ENCODE results near the gene SIRPB2. TPM values are rescaled to one million over a fixed set of nuclear protein-coding genes. Genes with fewer than 3 reads are reported as not detected.
A peak's percentile ranks its signal among the peaks of the same experiment; 100 is the strongest.

The SIRPB2 gene
- total and polyA plus RNA-seq, 2 donors from 2014 or later = 0.86 to 8.2 TPM

GRCh38 chr20:1534526-1534925, 43.3 kb upstream of the SIRPB2 start:
- H3K4me1 ChIP-seq (ENCODE audit: control insufficient read depth in 2 of 3, insufficient read depth in 2 of 3, low read depth in 1 of 3, low read length in 3 of 3) = no peaks in the 10 kb centered on the region
- H3K36me3 ChIP-seq (ENCODE audit: control insufficient read depth in 2 of 3, insufficient read depth in 3 of 3, low read length in 3 of 3) = no peaks in the 10 kb centered on the region
- intact Hi-C loops (cut with DNase I) = no loop called here
- no peak for TF ChIP-seq CTCF (IDR thresholded peaks at IDR 0.05; ENCODE audit: borderline replicate concordance, extremely low read depth, insufficient read depth)
- no peaks in the 10 kb centered on the region for H3K9me3 ChIP-seq (ENCODE audit: control insufficient read depth in 2 of 3, insufficient read depth in 1 of 3, low read length in 3 of 3)
- no peak overlapping the region for H3K9ac ChIP-seq (ENCODE audit: low read length in 3 of 3)
- H3K27ac ChIP-seq (ENCODE audit: low read depth in 2 of 2, low read length in 2 of 2) = no peak overlapping the region
- H3K4me3 ChIP-seq (ENCODE audit: low read length in 3 of 3) = no peak overlapping the region
- no peaks in the 10 kb centered on the region for H3K27me3 ChIP-seq (ENCODE audit: control insufficient read depth, insufficient read depth, low read length)
- FAIRE-seq = no peak
- DNase-seq = no peak

- H3K9ac ChIP-seq (ENCODE audit: low read length in 3 of 3) = no peak overlapping the region
- no peaks in the 10 kb centered on the region for H3K9me3 ChIP-seq (ENCODE audit: control insufficient read depth in 2 of 3, insufficient read depth in 1 of 3, low read length in 3 of 3)
- FAIRE-seq (no peak), DNase-seq (no peak)
- H3K27ac ChIP-seq (ENCODE audit: low read depth in 2 of 2, low read length in 2 of 2) = no peak overlapping the region
- no peaks in the 10 kb centered on the region for H3K36me3 ChIP-seq (ENCODE audit: control insufficient read depth in 2 of 3, insufficient read depth in 3 of 3, low read length in 3 of 3)
- no peaks in the 10 kb centered on the region for H3K27me3 ChIP-seq (ENCODE audit: control insufficient read depth, insufficient read depth, low read length)
- intact Hi-C loops (cut with DNase I) = no loop called here
- no peak overlapping the region for H3K4me3 ChIP-seq (ENCODE audit: low read length in 3 of 3)
- no peak for TF ChIP-seq CTCF (IDR thresholded peaks at IDR 0.05; ENCODE audit: borderline replicate concordance, extremely low read depth, insufficient read depth)
- no peaks in the 10 kb centered on the region for H3K4me1 ChIP-seq (ENCODE audit: control insufficient read depth in 2 of 3, insufficient read depth in 2 of 3, low read depth in 1 of 3, low read length in 3 of 3)
These were observed 41.8 kb upstream of the SIRPB2 start for GRCh38 chr20:1533059-1533458.

GRCh38 chr20:1528811-1529210, 37.6 kb upstream of the SIRPB2 start:
- intact Hi-C loops (cut with DNase I) = no loop called here
- DNase-seq (no peak), FAIRE-seq (no peak)
- Histone ChIP-seq H3K27me3 (ENCODE audit: control insufficient read depth, insufficient read depth, low read length) (no peaks in the 10 kb centered on the region), H3K9ac (ENCODE audit: low read length in 3 of 3) (no peak overlapping the region), H3K27ac (ENCODE audit: low read depth in 2 of 2, low read length in 2 of 2) (no peak overlapping the region), H3K36me3 (ENCODE audit: control insufficient read depth in 2 of 3, insufficient read depth in 3 of 3, low read length in 3 of 3) (no peaks in the 10 kb centered on the region), H3K4me1 (ENCODE audit: control insufficient read depth in 2 of 3, insufficient read depth in 2 of 3, low read depth in 1 of 3, low read length in 3 of 3) (no peaks in the 10 kb centered on the region), H3K9me3 (ENCODE audit: control insufficient read depth in 2 of 3, insufficient read depth in 1 of 3, low read length in 3 of 3) (no peaks in the 10 kb centered on the region), H3K4me3 (ENCODE audit: low read length in 3 of 3) (no peak overlapping the region)
- TF ChIP-seq CTCF (IDR thresholded peaks at IDR 0.05; ENCODE audit: borderline replicate concordance, extremely low read depth, insufficient read depth) = no peak

- no peaks in the 10 kb centered on the region for H3K9me3 ChIP-seq (ENCODE audit: control insufficient read depth in 2 of 3, insufficient read depth in 1 of 3, low read length in 3 of 3)
- no peaks in the 10 kb centered on the region for H3K36me3 ChIP-seq (ENCODE audit: control insufficient read depth in 2 of 3, insufficient read depth in 3 of 3, low read length in 3 of 3)
- DNase-seq = no peak
- H3K9ac ChIP-seq (ENCODE audit: low read length in 3 of 3) = no peak overlapping the region
- no peak overlapping the region for H3K27ac ChIP-seq (ENCODE audit: low read depth in 2 of 2, low read length in 2 of 2)
- TF ChIP-seq CTCF (IDR thresholded peaks at IDR 0.05; ENCODE audit: borderline replicate concordance, extremely low read depth, insufficient read depth) = no peak
- no peaks in the 10 kb centered on the region for H3K27me3 ChIP-seq (ENCODE audit: control insufficient read depth, insufficient read depth, low read length)
- no peak overlapping the region for H3K4me3 ChIP-seq (ENCODE audit: low read length in 3 of 3)
- intact Hi-C loops (cut with DNase I) = no loop called here
- FAIRE-seq = peak; percentile 32
- no peaks in the 10 kb centered on the region for H3K4me1 ChIP-seq (ENCODE audit: control insufficient read depth in 2 of 3, insufficient read depth in 2 of 3, low read depth in 1 of 3, low read length in 3 of 3)
These were observed 36.7 kb upstream of the SIRPB2 start for GRCh38 chr20:1527923-1528322.

Data from kidney (tissue), 14 donors.